Measurements from ENCODE around the gene AJAP1. TPM values are rescaled to one million over a fixed set of nuclear protein-coding genes. Genes with fewer than 3 reads are reported as not detected.

The AJAP1 gene
- total RNA-seq, 1 donor, result under 0.01 TPM

DNA sequence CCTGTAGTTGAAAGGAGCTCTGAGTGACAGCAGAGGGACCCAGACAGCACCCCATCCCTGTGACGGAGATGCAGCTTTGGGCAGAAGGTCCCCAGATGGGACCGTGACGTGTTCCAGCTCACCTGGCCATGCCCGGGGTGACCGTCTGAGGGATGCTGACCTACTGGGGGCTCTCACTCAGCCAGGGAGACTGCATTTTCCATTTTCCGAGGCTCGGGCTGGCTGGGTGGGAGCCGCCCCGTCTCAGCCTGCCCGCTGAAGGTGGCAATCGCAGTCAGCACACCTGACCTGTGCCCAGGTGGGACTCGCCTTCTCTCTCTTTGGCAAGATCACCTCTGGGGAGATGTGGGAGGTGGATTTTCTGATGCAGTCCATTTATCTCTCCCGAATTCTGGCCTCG, 127.2 kb downstream of the AJAP1 start:
- TF ChIP-seq CTCF (IDR thresholded peaks at IDR 0.05; ENCODE audit: insufficient read depth, low read length), result no peak
- DNase-seq (ENCODE audit: low read depth), result no peak

DNA sequence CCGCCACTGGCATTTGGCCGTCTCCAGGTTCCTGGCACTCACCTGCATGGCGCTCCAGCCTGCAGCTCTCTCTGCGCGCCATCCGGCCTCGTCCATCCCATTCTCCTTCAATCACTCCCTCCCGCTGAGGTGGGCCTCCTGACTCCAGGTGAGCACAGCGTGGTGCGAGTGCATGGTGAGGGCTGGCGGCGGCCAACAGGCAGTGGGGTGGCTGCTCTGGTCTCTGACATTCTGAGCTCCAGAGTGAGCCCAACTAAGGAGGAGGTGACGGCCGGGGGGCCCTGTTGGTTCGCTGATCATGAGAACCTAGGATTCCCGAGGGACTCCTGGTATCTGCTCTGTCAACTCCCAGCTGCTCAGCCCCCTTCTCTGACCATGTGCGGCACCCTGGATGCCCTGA, 130.4 kb downstream of the AJAP1 start:
- no peak overlapping the region for H3K4me3 ChIP-seq (ENCODE audit: low read depth, low read length)
- no peak for TF ChIP-seq CTCF (IDR thresholded peaks at IDR 0.05; ENCODE audit: insufficient read depth, low read length)
- DNase-seq (ENCODE audit: low read depth), result no peak

More for the DNA sequence above, 127.2 kb downstream of the AJAP1 start:
- no peak overlapping the region for H3K4me3 ChIP-seq (ENCODE audit: low read depth, low read length)

DNA sequence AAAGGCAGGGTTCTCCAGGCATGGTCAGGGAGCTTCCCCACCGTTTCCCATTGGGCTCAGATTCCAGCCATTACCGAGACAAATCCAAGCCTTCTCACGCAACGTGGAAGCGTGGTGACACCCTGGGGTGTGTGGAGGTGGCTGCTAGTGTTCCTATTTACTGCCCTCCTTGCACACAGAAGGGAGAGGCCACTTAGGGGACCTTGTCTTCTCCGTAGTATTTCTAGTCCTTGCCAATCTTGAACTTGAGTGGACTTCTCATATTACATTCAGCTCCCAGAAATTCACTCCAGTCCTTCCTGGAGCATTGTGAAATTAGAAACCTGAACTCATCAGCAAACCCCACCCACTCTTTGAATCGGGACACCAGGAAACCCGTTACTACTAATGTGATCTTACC, 131.6 kb downstream of the AJAP1 start:
- TF ChIP-seq CTCF (IDR thresholded peaks at IDR 0.05; ENCODE audit: insufficient read depth, low read length), result no peak
- no peak overlapping the region for H3K4me3 ChIP-seq (ENCODE audit: low read depth, low read length)
- no peak for DNase-seq (ENCODE audit: low read depth)

DNA sequence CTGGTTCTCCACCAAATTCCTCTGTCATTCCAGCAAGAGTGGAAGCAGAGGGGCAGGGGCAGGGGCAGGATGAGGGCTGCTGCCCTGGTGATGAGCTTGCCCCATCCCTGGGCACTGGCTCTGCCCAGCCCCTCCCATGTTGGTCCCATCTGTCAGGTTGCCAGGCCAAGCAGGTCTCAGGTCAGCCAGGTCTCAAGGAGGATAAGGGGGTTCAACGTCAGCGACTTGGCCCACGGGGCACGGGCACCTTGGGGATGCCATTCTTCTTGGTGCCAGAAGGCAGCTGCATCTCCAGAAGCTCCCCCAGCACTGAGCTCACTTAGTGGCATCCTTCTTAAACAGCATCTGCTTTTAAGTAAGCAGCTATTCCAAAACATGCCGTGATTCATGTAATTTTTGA, 133.1 kb downstream of the AJAP1 start:
- TF ChIP-seq CTCF (IDR thresholded peaks at IDR 0.05; ENCODE audit: insufficient read depth, low read length), result no peak
- DNase-seq (ENCODE audit: low read depth), result no peak
- H3K4me3 ChIP-seq (ENCODE audit: low read depth, low read length), result no peak overlapping the region

GRCh38 chr1:4792565-4792964, 138.2 kb downstream of the AJAP1 start:
- TF ChIP-seq CTCF (IDR thresholded peaks at IDR 0.05; ENCODE audit: insufficient read depth, low read length), result no peak
- no peak for DNase-seq (ENCODE audit: low read depth)
- no peak overlapping the region for H3K4me3 ChIP-seq (ENCODE audit: low read depth, low read length)

DNA sequence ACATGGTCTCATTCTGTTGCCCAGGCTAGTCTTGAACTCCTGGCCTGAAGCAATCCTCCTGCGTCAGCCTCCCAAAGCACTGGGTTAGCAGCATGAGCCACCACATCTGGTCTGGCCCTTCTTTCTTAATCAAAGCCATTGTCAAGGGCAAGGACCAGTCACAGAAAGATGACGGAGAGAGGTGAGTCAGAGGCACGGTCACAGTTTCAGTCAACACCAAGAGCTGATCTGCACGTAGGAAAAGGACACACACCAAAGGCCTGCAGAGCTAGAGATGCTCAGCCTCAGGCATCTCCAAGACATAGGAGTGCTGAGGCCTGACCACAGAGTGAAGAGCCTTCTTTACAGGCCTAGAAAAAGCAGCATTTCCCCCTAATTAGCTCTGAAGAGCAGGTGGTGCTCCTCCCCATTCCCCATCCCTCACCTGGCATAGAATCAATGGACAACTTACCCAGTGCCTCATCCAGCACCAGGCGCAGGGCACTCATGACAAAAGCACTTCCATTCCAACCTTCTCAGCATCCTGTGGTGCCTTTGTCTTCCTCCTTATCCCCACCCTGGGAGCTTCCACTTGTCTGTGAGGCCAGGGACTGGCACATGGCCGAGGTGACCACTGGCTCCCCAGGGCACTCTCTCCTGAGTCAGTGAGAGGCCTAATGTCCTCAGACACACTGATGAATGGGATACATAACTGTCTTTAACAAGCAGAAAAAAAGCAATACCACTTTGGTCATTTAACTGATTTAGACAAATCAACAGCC, 139.8 kb downstream of the AJAP1 start:
- DNase-seq (ENCODE audit: low read depth), result no peak
- no peak for TF ChIP-seq CTCF (IDR thresholded peaks at IDR 0.05; ENCODE audit: insufficient read depth, low read length)
- no peak overlapping the region for H3K4me3 ChIP-seq (ENCODE audit: low read depth, low read length)

All from fibroblast of the aortic adventitia (primary cell).